ENCODE data around the gene TMEM87A. TPM values are rescaled to one million over a fixed set of nuclear protein-coding genes. Genes with fewer than 3 reads are reported as not detected.

TMEM87A gene
- total and polyA plus RNA-seq, 2 of the 8 experiments (the other 6 are each of a cell fraction or from before 2014, with no cell fraction given) = 15.2 to 33.1 TPM

GRCh38 chr15:42175671-42176070 lies 97.6 kb downstream of the TMEM87A start:
- Histone ChIP-seq H4K5ac (ENCODE audit: insufficient read length, low read depth, low read length) (no peak overlapping the region), H3K4me3 (ENCODE audit: extremely low read depth in 1 of 4, insufficient read depth in 2 of 4, low read depth in 3 of 4, low read length in 4 of 4) (no peak overlapping the region), H3K27ac (ENCODE audit: low read depth, low read length) (no peak overlapping the region), H4K91ac (replicated peaks; ENCODE audit: insufficient read length, low read length) (no peak overlapping the region), H2BK5ac (ENCODE audit: low read depth, low read length) (no peak overlapping the region), H2BK15ac (ENCODE audit: low read length) (no peak overlapping the region), H3K14ac (ENCODE audit: insufficient read length) (no peak overlapping the region), H3K23me2 (ENCODE audit: low read depth, low read length) (no peaks in the 10 kb centered on the region), H3K4me1 (replicated peaks in 1 of 4; ENCODE audit: control insufficient read depth in 3 of 4, insufficient read depth in 4 of 4, low read length in 3 of 4) (peaks cover 0 to 4% (median 0%) of the 10 kb centered on the region in 4 experiments; a peak in 1 of 7 replicates), H3K27me3 (replicated peaks in 1 of 4; ENCODE audit: control insufficient read depth in 3 of 4, extremely low read depth in 1 of 4, insufficient read depth in 3 of 4, low read length in 3 of 4) (no peaks in the 10 kb centered on the region), H3K56ac (replicated peaks; ENCODE audit: insufficient read length, low read depth, low read length) (no peak overlapping the region), H3K23ac (ENCODE audit: insufficient read length) (no peak overlapping the region), H2BK120ac (replicated peaks; ENCODE audit: low read depth, low read length) (no peak overlapping the region), H3K18ac (ENCODE audit: extremely low read depth, low read length) (no peak overlapping the region), H3K4ac (replicated peaks; ENCODE audit: insufficient read length, low read depth, low read length) (no peak overlapping the region), H2AFZ (ENCODE audit: low read length) (no peak overlapping the region), H4K8ac (ENCODE audit: extremely low read depth, insufficient read depth, low read length) (no peak overlapping the region), H4K20me1 (replicated peaks in 1 of 2; ENCODE audit: control insufficient read depth in 1 of 2, insufficient read depth in 2 of 2, low read length in 2 of 2) (peaks cover 0 to 2% of the 10 kb centered on the region in 2 experiments), H3K79me1 (ENCODE audit: low read depth, low read length) (no peaks in the 10 kb centered on the region; the same call in 1 of the 2 replicates), H2BK20ac (ENCODE audit: low read length) (no peak overlapping the region), H3K9me3 (ENCODE audit: insufficient read depth in 2 of 2, low read depth in 1 of 2, low read length in 1 of 2) (no peaks in the 10 kb centered on the region), H3K79me2 (ENCODE audit: control insufficient read depth in 1 of 2, insufficient read depth in 2 of 2, low read length in 2 of 2) (no peaks in the 10 kb centered on the region), H3K9ac (replicated peaks in 1 of 4; ENCODE audit: extremely low read depth in 1 of 4, low read depth in 3 of 4, low read length in 3 of 4) (no peak overlapping the region), H2BK12ac (ENCODE audit: low read depth, low read length) (no peak overlapping the region), H3K4me2 (ENCODE audit: insufficient read depth in 1 of 2, low read depth in 2 of 2, low read length in 2 of 2) (no peak overlapping the region), H3K36me3 (ENCODE audit: control insufficient read depth in 2 of 4, insufficient read depth in 4 of 4, low read length in 3 of 4) (peaks cover 0 to 46% (median 6%) of the 10 kb centered on the region in 4 experiments; a peak in 5 of 8 replicates), H2AK5ac (ENCODE audit: low read depth, low read length) (no peak overlapping the region)
- TF ChIP-seq SAP30 (IDR thresholded peaks at IDR 0.05; ENCODE audit: insufficient read depth, insufficient replicate concordance, low read length) = no peak
- TF ChIP-seq KDM1A (IDR thresholded peaks at IDR 0.05; ENCODE audit: borderline replicate concordance, low read length) = no peak
- no peak for TF ChIP-seq TBP (IDR thresholded peaks at IDR 0.05; ENCODE audit: low read depth, low read length)
- TF ChIP-seq SIN3A (conservative IDR thresholded peaks at IDR 0.05 in 1 of 2, IDR thresholded peaks at IDR 0.05 in 1 of 2; ENCODE audit: low read depth in 1 of 2, low read length in 2 of 2) = no peak
- no peak for TF ChIP-seq BRCA1 (IDR thresholded peaks at IDR 0.05; ENCODE audit: low read depth, low read length)
- TF ChIP-seq CBX8 (IDR thresholded peaks at IDR 0.05; ENCODE audit: borderline replicate concordance, low read depth, low read length) = no peak
- no peak for TF ChIP-seq JUND (IDR thresholded peaks at IDR 0.05; ENCODE audit: low read length)
- TF ChIP-seq EP300 (IDR thresholded peaks at IDR 0.05; ENCODE audit: borderline replicate concordance in 1 of 2, low read depth in 2 of 2, low read length in 2 of 2) = no peak
- no peak for TF ChIP-seq CBX5 (IDR thresholded peaks at IDR 0.05; ENCODE audit: low read depth, low read length)
- TF ChIP-seq NANOG (IDR thresholded peaks at IDR 0.05; ENCODE audit: insufficient read depth, low read depth, low read length, poor library complexity, severe bottlenecking) = no peak
- TF ChIP-seq NRF1 (IDR thresholded peaks at IDR 0.05; ENCODE audit: low read depth, low read length) = no peak
- no peak for TF ChIP-seq GTF2F1 (IDR thresholded peaks at IDR 0.05; ENCODE audit: borderline replicate concordance, low read depth, low read length)
- TF ChIP-seq, protein P1, sequence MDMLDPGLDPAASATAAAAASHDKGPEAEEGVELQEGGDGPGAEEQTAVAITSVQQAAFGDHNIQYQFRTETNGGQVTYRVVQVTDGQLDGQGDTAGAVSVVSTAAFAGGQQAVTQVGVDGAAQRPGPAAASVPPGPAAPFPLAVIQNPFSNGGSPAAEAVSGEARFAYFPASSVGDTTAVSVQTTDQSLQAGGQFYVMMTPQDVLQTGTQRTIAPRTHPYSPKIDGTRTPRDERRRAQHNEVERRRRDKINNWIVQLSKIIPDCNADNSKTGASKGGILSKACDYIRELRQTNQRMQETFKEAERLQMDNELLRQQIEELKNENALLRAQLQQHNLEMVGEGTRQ (IDR thresholded peaks at IDR 0.05; ENCODE audit: low read length) = no peak
- DNase-seq (ENCODE audit: low read depth in 1 of 2, low spot score in 2 of 2) (no peak), FAIRE-seq (no peak)
- 92% methylated on average over 5 of the region's 5 CpGs; no CpG with 5 or more reads in 1 of the 2 experiments for WGBS, 2 experiments (ENCODE audit: extremely low coverage in 1 of 2, insufficient coverage in 1 of 2, insufficient read length in 1 of 2, insufficient replicate concordance in 2 of 2, low coverage in 1 of 2, low lambda C conversion rate in 2 of 2, missing lambda C conversion rate in 1 of 2)
- ChIA-PET CTCF (ENCODE audit: partially characterized antibody) (no interaction called here), POLR2A (ENCODE audit: partially characterized antibody) (no interaction called here)
